Spleen (tissue), 13 donors: Measurements from ENCODE around the gene MID1. TPM values are rescaled to one million over a fixed set of nuclear protein-coding genes. Genes with fewer than 3 reads are reported as not detected.
A peak's percentile ranks its signal among the peaks of the same experiment; 100 is the strongest.

Experiments used
- DNase-seq: peaks from one replicate; pipeline ENCODE4 v3.0.0-alpha.2; 2020
- H3K27ac ChIP-seq, 8 donors: fragments of 200-600 bp; sonication (generic) in 7 of 8; 1 replicate in 4 of 8; 2 replicates in 4 of 8; pipeline versions ENCODE4 v1.5.0 to v1.8.0; 2016 to 2021; ENCODE audit warnings: inconsistent platforms in 4 of 8, mild to moderate bottlenecking in 4 of 8, moderate library complexity in 1 of 8
- H3K27me3 ChIP-seq, 7 donors: fragments of 200-600 bp; sonication (generic) in 6 of 7; replicated peaks in 1 of 7; 1 replicate in 4 of 7; 2 replicates in 3 of 7; pipeline versions ENCODE4 v1.5.0 to v1.8.0; 2016 to 2021; ENCODE audit warnings: inconsistent platforms in 3 of 7, mild to moderate bottlenecking in 1 of 7
- H3K36me3 ChIP-seq, 6 donors: fragments of 200-600 bp; sonication (generic) in 5 of 6; 1 replicate in 4 of 6; 2 replicates in 2 of 6; pipeline versions ENCODE4 v1.5.0 to v1.8.0; 2016 to 2021; ENCODE audit warnings: inconsistent platforms in 2 of 6
- H3K4me1 ChIP-seq, 6 donors: fragments of 200-600 bp; sonication (generic) in 5 of 6; 1 replicate in 3 of 6; 2 replicates in 3 of 6; pipeline versions ENCODE4 v1.5.0 to v1.8.0; 2016 to 2021; ENCODE audit warnings: inconsistent platforms in 3 of 6
- H3K4me3 ChIP-seq, 8 donors: fragments of 200-600 bp; sonication (generic) in 7 of 8; 1 replicate in 4 of 8; 2 replicates in 4 of 8; pipeline versions ENCODE4 v1.5.0 to v1.8.0; 2016 to 2021; ENCODE audit warnings: inconsistent platforms in 4 of 8, mild to moderate bottlenecking in 4 of 8, moderate library complexity in 2 of 8
- H3K9me3 ChIP-seq, 8 donors: fragments of 200-600 bp; sonication (generic) in 7 of 8; 1 replicate in 4 of 8; 2 replicates in 4 of 8; pipeline versions ENCODE4 v1.5.0 to v1.8.0; 2016 to 2021; ENCODE audit warnings: inconsistent platforms in 4 of 8
- POLR2A ChIP-seq, 3 donors: fragments of 450-650 bp; IDR thresholded peaks; one replicate each; pipeline ENCODE4 v1.5.1; 2017; ENCODE audit warnings: antibody characterized with exemption in 3 of 3, mild to moderate bottlenecking in 1 of 3
- POLR2AphosphoS5 ChIP-seq, 3 donors: sonication (generic); formaldehyde crosslinking; IDR thresholded peaks; one replicate each; pipeline ENCODE4 v1.5.1; 2017; ENCODE audit warnings: antibody characterized with exemption in 3 of 3
- WGBS, 5 donors: extraction: QIAGEN DNeasy Blood & Tissue Kit in 3 of 5; methylation state at CpG; one replicate each; pipeline versions ENCODE4 v1.1.5 to v1.1.7; 2013 to 2018; 5-methylcytosine and 5-hydroxymethylcytosine counted together
- intact Hi-C: fragments of 100-400 bp; cut with DNase I; formaldehyde crosslinking; loops from one replicate; pipeline ENCODE4 v1.15.0; 2023; ENCODE audit warnings: low total_unique reads
- long read RNA-seq, 2 donors: transcript quantifications; one replicate each; lab custom pipeline, GENCODE V29; 2026
- polyA plus RNA-seq, 3 donors: library from polyadenylated mRNA; stranded (reverse); fragments of 200-250 nt; gene quantifications; one replicate each; pipeline ENCODE4 v1.2.1, GENCODE V29; 2013
- total RNA-seq, 7 donors: library from RNA; depleted of rRNA in 3 of 7; stranded (reverse); fragments of >200 nt in 3 of 7; fragmentation: NEBNext Ultra II Directional in 4 of 7; extraction: Animal tissue kit (Norgen Biotek cat#: 25700) in 4 of 7; gene quantifications; one replicate each; pipeline versions ENCODE4 v1.1.0 to v1.2.1, GENCODE V29; 2016 to 2021
- TF ChIP-seq, protein P1 (sequence below), 11 experiments: fragments of 200-600 bp in 7 of 11; fragments of 450-650 bp in 4 of 11; sonication (generic) in 4 of 11; IDR thresholded peaks in 8 of 11; conservative IDR thresholded peaks in 3 of 11; 1 replicate in 7 of 11; 2 replicates in 4 of 11; pipeline versions ENCODE4 v1.4.0 to v1.8.0; 2016 to 2021; ENCODE audit warnings: antibody characterized with exemption in 11 of 11, inconsistent platforms in 4 of 11, mild to moderate bottlenecking in 1 of 11
- donor health status: healthy with polysubstance abuse.
- donor health status: DM: no; HTN: no; CAD: no; lungs with moderate emphysema.
- donor health status: DM: no; HTN: no; CAD: no.
- donor health status: Bipolar disorder and iron deficiency.
- donor health status: healthy.
- donor health status: DM: no; HTN: no; CAD: no.
- donor health status: DM: yes; HTN: yes; CAD: no.

Gene MID1, protein sequence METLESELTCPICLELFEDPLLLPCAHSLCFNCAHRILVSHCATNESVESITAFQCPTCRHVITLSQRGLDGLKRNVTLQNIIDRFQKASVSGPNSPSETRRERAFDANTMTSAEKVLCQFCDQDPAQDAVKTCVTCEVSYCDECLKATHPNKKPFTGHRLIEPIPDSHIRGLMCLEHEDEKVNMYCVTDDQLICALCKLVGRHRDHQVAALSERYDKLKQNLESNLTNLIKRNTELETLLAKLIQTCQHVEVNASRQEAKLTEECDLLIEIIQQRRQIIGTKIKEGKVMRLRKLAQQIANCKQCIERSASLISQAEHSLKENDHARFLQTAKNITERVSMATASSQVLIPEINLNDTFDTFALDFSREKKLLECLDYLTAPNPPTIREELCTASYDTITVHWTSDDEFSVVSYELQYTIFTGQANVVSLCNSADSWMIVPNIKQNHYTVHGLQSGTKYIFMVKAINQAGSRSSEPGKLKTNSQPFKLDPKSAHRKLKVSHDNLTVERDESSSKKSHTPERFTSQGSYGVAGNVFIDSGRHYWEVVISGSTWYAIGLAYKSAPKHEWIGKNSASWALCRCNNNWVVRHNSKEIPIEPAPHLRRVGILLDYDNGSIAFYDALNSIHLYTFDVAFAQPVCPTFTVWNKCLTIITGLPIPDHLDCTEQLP
- 1 to 10 TPM; 2.0 to 4.4 (median 3.0) TPM for total RNA-seq
- polyA plus RNA-seq, result under 1 TPM; 0.24 to 0.61 (median 0.26) TPM
- long read RNA-seq, donor 1, result 0 reads
- long read RNA-seq, donor 2, result 0 reads

DNA sequence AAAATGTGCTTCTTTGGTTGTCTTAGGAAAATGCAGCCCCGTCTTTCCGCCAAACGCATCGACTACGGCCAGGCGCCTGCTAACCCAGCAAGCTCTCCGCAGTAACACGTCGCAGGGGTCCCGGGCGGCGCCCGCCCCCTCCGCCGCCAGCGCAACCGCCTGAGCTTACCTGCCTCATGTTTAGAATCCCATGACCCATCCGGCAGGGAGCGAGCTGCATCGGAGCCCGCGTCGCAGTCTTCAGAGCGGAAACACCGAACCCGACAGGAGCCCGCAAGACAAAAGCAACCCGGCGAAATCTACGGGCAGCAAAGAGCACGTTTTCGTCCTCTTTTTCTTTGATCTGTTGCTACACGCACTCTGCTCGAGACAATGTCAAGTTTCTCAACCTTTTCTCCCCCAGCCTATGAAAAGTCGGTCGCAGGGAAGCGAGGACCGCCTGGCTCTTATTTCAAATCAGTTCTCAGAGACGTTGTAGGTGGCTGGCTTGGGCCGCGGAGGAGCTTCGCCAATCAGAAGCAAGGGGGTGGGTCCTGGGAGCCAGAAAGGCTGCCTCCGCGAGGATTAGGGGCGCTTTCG, at the start of gene MID1:
Gene MID1, minus strand, starts transcription at position 465 of the 579 bp plus-strand sequence. CDS start 53,038 bp downstream, outside the sequence.
- Histone ChIP-seq H3K9me3 (no peaks in the 10 kb centered on the region), H3K27me3 (peaks cover 0 to 72% (median 20%) of the 10 kb centered on the region in 7 donors), H3K27ac (peak within 1 kb of the TSS in 4 of 8 donors; percentile 12 to 30 (median 20)), H3K4me3 (peak within 1 kb of the TSS; percentile 4 to 66 (median 35)), H3K36me3 (no peaks in the 10 kb centered on the region), H3K4me1 (peaks cover 0 to 17% (median 2%) of the 10 kb centered on the region in 6 donors)
- DNase-seq, result peak; percentile 71
- WGBS, 5 donors, result 1 to 40% (median 1%) methylated on average over 36 to 46 of the region's 46 CpGs
- intact Hi-C loops, result no loop called here
- TF ChIP-seq POLR2AphosphoS5 (IDR thresholded peaks at IDR 0.05) (peak; percentile 11 to 38 (median 28)), POLR2A (IDR thresholded peaks at IDR 0.05) (no peak)

DNA sequence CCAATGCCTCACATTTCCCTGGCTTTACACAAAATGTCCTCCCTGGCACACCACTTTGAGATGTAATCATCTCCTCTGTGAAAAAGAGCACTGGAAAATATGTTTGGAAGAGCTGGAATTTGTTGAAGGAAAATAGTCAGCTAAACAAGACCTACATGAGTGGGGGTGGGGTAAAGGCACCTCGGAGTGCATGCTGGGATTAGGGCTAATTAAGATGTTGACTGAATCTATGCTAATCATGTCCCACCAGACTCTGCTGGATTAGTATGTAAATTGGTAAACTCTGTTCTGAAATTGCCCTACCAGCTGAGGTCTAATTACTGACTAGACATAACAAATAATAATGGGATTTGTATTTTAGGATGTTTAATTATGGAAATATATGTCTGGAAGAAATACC, 46.8 kb upstream of the MID1 start:
- no peak for TF ChIP-seq POLR2AphosphoS5 (IDR thresholded peaks at IDR 0.05)
- TF ChIP-seq, protein P1, sequence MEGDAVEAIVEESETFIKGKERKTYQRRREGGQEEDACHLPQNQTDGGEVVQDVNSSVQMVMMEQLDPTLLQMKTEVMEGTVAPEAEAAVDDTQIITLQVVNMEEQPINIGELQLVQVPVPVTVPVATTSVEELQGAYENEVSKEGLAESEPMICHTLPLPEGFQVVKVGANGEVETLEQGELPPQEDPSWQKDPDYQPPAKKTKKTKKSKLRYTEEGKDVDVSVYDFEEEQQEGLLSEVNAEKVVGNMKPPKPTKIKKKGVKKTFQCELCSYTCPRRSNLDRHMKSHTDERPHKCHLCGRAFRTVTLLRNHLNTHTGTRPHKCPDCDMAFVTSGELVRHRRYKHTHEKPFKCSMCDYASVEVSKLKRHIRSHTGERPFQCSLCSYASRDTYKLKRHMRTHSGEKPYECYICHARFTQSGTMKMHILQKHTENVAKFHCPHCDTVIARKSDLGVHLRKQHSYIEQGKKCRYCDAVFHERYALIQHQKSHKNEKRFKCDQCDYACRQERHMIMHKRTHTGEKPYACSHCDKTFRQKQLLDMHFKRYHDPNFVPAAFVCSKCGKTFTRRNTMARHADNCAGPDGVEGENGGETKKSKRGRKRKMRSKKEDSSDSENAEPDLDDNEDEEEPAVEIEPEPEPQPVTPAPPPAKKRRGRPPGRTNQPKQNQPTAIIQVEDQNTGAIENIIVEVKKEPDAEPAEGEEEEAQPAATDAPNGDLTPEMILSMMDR (IDR thresholded peaks at IDR 0.05 in 8 of 11, conservative IDR thresholded peaks at IDR 0.05 in 3 of 11), result no peak
- TF ChIP-seq POLR2A (IDR thresholded peaks at IDR 0.05), result no peak
- H3K27me3 ChIP-seq, result peaks cover 0 to 8% (median 0%) of the 10 kb centered on the region in 7 donors
- no peaks in the 10 kb centered on the region for H3K9me3 ChIP-seq
- no peak overlapping the region for H3K27ac ChIP-seq
- no peak for DNase-seq
- intact Hi-C loops, result no loop called here
- no peaks in the 10 kb centered on the region for H3K4me1 ChIP-seq
- H3K36me3 ChIP-seq, result no peaks in the 10 kb centered on the region
- 58 to 94% (median 70%) methylated on average over 1 of the region's 1 CpG for whole genome bisulfite sequencing, 5 donors
- H3K4me3 ChIP-seq, result no peak overlapping the region

GRCh38 chrX:10666102-10666501, 45.7 kb upstream of the MID1 start:
- no peak overlapping the region for H3K27ac ChIP-seq
- H3K4me1 ChIP-seq, result no peaks in the 10 kb centered on the region
- TF ChIP-seq POLR2AphosphoS5 (IDR thresholded peaks at IDR 0.05) (no peak), POLR2A (IDR thresholded peaks at IDR 0.05) (no peak)
- TF ChIP-seq, protein P1 (IDR thresholded peaks at IDR 0.05 in 8 of 11, conservative IDR thresholded peaks at IDR 0.05 in 3 of 11), result no peak
- DNase-seq, result no peak
- intact Hi-C loops, result no loop called here
- no peaks in the 10 kb centered on the region for H3K9me3 ChIP-seq
- H3K27me3 ChIP-seq, result peaks cover 0 to 8% (median 0%) of the 10 kb centered on the region in 7 donors
- no peaks in the 10 kb centered on the region for H3K36me3 ChIP-seq
- 43 to 95% (median 88%) methylated on average over 1 of the region's 1 CpG for WGBS, 5 donors
- no peak overlapping the region for H3K4me3 ChIP-seq

DNA sequence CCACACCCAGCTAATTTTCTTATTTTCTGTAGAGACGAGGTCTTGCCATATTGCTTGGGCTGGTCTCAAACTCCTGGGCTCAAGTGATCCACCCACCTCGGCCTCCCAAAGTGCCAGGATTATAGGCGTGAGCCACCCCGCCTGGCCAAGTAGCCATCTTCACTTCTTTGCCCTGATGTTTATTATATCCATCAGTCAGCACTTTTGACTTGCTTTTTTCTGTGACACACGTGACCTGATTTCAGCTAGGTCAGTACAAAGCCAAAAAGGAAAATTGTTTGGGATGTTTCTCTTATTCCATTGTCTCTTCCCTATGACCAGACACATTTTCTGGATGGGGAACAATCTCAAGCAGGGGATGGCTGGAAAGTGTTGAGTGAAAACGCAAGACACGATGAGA, 45.3 kb upstream of the MID1 start:
- Histone ChIP-seq H3K27me3 (peaks cover 0 to 8% (median 0%) of the 10 kb centered on the region in 7 donors), H3K4me1 (no peaks in the 10 kb centered on the region), H3K9me3 (no peaks in the 10 kb centered on the region), H3K4me3 (no peak overlapping the region), H3K36me3 (no peaks in the 10 kb centered on the region), H3K27ac (no peak overlapping the region)
- DNase-seq, result no peak
- intact Hi-C loops, result no loop called here
- no peak for TF ChIP-seq POLR2AphosphoS5 (IDR thresholded peaks at IDR 0.05)
- no peak for TF ChIP-seq POLR2A (IDR thresholded peaks at IDR 0.05)
- TF ChIP-seq, protein P1 (IDR thresholded peaks at IDR 0.05 in 8 of 11, conservative IDR thresholded peaks at IDR 0.05 in 3 of 11), result no peak
- WGBS, 5 donors, result 69 to 95% (median 89%) methylated on average over 7 of the region's 7 CpGs
